HG03060 (cell line): Measurements from ENCODE around the gene NEU3.
A peak's percentile ranks its signal among the peaks of the same experiment; 100 is the strongest.
"Not testable (repeated sequence)": the region's sequence is repeated elsewhere in the genome, so short reads cannot be mapped to it uniquely, and the experiment has no call there.

Source experiments
- ATAC-seq: cut with Tn5 transposase; IDR thresholded peaks from one replicate; pipeline ENCODE4 v1.9.1; 2021; ENCODE audit warnings: low read depth, moderate number of reproducible peaks; ENCODE audit not compliant: unreplicated experiment

NEU3 gene

GRCh38 chr11:74981888-74982287 lies 6.8 kb upstream of the NEU3 start:
- ATAC-seq = no peak

DNA sequence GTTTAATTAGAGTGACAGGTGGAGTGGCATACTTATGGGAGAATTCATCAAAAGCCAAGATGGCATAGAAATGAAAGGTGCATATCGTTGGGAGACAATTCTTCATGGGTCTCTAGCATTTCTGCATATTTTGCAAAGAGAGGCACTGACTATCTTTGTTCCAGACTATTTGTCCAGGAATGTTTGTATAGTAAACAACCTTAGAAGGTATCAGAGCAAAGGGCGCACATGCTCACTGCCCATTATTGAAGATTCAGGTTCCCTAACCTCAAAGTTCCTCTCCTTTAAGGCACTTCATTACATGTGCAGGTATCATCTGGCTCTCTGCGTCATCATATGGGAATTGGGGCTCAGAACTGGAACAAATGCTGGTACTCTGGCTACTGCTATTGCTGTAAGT lies 4.7 kb upstream of the NEU3 start:
- ATAC-seq = no peak

- ATAC-seq = no peak
Measured at GRCh38 chr11:74984730-74985129, 4.0 kb upstream of the NEU3 start.

- ATAC-seq = no peak
Measured at GRCh38 chr11:74989260-74989638, 516 bp downstream of the NEU3 start.

DNA sequence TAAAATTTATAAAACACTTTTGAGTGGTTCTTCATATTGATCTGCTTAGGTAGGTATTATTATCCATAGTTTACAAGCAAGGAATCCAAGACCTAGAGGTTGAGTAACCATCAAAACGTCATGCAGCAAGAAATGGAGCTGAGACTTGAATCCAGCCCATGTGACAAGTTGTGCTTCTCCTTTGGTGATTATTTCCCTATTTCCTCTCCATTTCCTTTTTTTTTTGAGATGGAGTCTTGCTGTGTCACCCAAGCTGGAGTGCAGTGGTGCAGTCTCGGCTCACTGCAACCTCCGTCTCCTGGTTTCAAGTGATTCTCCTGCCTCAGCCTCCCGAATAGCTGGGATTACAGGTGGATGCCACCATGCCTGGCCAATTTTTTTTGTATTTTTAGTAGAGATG lies 1.4 kb downstream of the NEU3 start:
- ATAC-seq = not testable (repeated sequence)

DNA sequence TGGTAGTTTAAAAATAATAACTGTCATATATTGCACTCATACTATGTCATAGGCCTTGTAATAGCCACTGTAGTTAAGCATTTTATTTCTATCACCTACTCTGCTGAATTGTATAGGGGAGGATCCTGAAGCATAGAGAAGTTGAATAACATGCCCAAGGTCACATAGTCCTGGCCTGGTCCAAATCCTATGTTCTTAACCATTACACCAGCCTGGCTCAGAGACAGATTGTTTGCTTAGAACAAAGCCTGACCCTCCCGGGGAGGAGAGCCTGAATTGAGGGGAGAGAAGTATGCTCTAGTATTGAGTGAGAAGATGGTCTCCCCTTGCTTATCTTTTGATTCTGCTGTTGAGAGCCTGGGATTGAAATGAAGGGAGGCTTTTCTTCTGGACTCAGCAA lies 2.2 kb downstream of the NEU3 start:
- no peak for ATAC-seq

DNA sequence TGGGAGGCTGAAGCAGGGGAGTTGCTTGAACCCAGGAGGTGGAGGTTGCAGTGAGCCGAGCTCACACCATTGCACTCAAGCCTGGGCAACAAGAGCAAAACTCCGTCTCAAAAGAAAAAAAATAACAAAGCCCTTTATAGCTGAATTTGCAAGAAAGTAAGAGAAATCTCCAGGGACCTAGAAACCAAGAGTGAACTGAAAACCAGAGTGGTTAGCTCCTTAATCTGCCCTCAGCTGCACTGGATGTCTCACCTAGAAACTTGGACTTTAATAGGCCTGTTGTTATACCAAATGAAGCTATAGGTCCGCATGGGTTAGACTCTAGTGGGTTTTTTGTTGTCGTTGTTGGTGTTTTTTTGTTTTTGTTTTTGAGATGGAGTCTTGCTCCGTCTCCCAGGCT lies 4.1 kb downstream of the NEU3 start:
- ATAC-seq = peak; percentile 40

- ATAC-seq = no peak
Measured at GRCh38 chr11:75000975-75001354, 12.2 kb downstream of the NEU3 start.

DNA sequence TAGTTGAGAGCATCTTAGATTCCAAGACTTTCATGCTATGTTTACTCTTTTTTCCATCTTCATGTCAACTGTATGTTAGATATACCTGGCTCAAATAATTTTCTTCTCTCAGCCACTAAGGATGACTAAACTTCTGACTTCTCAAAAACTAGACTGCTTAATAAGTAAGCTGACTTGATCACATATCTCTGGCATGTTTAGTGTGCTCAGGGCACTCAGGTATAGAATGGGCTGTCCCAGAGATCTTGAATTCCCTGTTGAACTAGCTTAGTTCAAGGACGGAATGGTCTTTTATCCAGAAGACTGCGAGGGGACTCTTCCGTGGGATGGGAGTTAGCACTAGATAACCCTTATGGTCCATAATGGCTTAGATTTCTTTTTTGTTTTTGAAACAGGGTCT lies 13.0 kb downstream of the NEU3 start:
- no peak for ATAC-seq

GRCh38 chr11:75002516-75002915 lies 13.8 kb downstream of the NEU3 start:
- no peak for ATAC-seq

- ATAC-seq = no peak
Measured at GRCh38 chr11:75004215-75004614, 15.5 kb downstream of the NEU3 start.

DNA sequence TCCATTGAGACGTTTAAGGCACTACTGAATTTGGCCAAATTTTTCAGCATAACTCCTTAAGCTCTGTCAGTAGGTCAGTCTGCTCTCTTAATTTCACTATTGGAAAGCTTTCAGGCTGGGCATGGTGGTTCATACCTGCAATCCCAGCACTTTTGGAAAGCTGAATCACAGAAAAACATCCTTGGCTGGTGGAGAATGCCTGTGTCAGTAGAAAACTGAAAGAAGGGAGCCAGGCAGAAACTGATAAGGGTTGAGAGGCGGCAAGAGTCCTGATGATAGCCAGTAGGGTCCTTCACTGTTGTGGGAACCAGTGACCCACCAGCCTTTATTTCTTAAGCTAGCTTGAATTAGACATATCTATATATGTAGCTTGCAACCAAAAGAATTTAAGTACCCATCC lies 22.6 kb downstream of the NEU3 start:
- ATAC-seq = no peak

DNA sequence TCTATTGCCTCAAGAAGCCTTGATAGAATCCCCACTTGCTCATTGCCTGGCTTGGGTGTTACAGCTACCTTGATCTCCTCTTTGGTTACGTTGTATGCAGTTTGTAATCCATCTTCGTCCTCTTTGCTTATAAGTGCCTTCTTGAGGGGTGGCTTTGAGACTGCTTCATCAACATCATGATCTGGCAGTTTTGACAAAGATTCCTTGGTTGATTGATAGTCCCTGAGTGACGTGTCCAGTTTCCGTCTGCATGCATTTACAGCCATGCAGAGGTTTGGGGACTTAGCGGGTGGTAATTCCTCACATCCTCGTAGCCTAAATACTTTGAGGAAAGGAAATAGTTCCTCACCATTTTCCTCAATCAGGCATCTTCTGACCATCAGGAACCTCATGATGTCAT lies 23.1 kb downstream of the NEU3 start:
- ATAC-seq = no peak

- ATAC-seq = no peak
Measured at GRCh38 chr11:75013051-75013450, 24.3 kb downstream of the NEU3 start.

- ATAC-seq = no peak
Measured at GRCh38 chr11:75014129-75014528, 25.4 kb downstream of the NEU3 start.

DNA sequence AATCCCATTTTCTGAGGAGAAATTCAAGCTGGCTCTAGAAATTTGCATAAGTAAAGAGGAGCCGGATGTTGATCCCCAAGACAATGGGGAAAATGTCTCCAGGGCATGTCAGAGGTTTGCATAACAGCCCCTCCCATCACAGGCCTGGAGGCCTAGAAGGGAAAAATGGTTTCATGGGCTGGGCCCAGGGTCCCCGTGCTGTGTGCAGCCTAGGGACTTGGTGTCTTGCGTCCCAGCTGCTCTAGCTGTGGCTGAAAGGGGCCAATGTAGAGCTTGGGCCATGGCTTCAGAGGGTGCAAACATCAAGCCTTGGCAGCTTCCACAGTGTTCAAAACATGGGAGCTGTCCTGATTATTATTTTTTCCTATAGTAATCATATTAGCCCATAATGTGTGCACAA lies 30.5 kb downstream of the NEU3 start:
- not testable (repeated sequence) for ATAC-seq

- not testable (repeated sequence) for ATAC-seq
Measured at GRCh38 chr11:75020328-75020727, 31.6 kb downstream of the NEU3 start.

DNA sequence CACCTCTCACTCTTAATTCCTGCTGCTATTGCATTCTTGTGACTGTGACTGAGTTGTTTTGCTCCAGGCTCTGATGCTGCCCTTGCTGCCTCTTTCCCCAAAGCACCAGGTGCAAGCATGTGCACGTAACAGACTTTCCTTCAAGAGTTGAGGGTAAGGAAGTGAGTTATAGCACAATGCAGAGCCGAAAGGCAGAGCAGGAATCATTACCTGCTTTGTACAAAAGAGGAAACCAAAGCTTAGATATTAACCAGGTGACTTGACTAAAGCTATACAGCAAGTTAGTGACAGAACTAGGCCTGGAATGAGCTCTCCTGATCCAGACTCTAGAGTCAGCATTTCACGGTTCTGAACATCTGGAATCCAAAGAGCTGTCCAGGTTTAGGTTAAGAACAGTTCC lies 33.6 kb downstream of the NEU3 start:
- no peak for ATAC-seq

DNA sequence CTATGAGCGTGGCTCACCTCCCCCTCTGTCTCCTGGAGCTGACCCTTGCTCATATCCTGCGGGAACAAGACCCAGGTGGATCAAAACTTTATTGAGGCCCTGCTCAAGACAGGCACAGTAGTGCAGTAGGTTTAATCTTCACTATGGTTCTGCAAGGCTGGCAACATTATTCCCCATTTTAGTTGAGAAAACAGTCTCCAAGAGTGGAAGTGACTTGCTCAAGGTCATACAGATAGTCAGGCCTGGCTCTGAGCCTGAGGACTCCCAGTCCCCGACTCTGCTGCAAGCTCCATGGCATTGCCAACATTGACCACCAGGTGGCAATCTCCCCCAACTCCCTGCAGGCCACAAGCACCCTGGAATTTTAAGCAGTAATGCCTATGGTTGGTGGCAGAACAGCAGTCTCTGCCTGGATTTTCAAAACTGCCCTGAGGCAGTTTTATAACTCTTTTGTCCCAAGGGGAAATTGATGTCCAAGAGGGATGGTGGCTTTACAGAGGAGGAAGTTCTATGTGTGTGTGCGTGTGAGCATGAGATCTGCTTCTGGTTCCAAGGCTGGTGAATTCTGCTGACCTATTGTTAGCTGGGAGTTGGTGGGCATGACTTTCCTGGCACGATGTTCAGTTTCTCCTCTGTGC lies 34.1 kb downstream of the NEU3 start:
- ATAC-seq = no peak

GRCh38 chr11:75023446-75024067 lies 34.8 kb downstream of the NEU3 start:
- no peak for ATAC-seq

DNA sequence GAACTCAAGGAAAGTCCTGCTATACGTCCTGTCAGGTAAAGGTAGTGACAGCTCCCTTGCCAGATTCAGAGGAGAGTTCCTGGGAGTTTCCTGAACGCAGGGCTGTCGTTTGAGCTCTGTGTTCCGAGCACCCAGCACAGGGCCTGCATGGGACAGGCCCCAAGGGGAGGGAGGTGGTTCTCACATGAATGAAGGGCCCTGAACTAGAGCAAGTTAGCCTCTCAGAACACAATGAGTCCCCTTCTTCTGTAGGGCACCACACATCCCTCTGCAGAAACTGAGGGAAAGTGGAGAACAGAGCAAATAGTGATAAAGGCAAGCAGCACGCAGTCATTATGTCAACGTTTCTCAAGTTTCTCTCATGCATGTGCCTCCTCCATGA lies 35.3 kb downstream of the NEU3 start:
- no peak for ATAC-seq

DNA sequence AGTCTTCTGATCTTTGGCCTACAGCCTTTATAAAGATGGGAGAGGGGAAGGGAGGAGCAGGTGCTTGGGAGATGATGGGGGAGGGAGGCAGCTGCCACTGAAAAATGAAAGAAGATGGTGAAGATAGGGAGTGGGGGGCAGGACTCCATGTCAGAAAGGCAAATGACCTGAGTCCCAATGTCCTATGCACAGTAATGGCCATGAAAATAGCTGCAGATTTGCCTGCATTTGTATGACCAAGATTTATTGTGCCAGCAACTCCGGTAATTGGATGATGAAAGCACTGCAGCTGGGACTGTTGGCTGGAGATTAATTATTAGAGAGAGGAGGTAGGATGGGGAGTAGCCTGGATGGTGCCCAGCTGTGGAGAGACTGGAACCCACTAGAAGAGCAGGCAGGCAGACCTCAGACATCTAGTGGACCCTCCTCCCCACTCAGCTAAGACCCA lies 36.1 kb downstream of the NEU3 start:
- ATAC-seq = no peak

DNA sequence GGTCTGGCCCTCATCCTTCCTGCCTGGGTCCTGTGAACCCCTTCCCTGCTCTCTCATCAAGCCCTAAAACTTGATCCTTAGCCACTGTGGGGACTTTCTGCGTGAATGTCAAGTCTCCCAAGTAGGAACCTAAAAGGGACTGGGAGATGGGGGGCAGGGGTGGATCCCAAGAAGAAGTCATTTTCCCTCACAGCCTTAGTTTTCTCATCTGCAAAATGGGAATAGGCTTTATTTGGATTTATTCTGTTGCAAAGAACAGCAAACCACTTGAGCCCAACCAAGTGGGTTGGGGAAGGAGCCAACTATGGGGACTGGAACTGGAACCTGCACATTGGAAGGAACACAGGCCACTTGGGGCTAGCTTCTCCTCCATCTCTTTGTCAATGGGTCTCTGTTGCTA lies 36.8 kb downstream of the NEU3 start:
- no peak for ATAC-seq
